NOMO-1 treated with dmso at 0.1 percent for 144 hours (cell line): ENCODE data around the gene FAM227B.
"Not testable (repeated sequence)": the region's sequence is repeated elsewhere in the genome, so short reads cannot be mapped to it uniquely, and the experiment has no call there.

Source experiments
- DNase-seq: peaks from one replicate; lab custom pipeline; 2025; ENCODE audit not compliant: unreplicated experiment; lab: John Stamatoyannopoulos, UW

The FAM227B gene

GRCh38 chr15:49620658-49621368, at the start of gene FAM227B, which contains the start of gene DTWD1:
Gene FAM227B, minus strand, starts transcription at chr15:49620818. Its CDS starts 5,647 bp downstream, at chr15:49615171.
Gene DTWD1, plus strand, starts transcription at chr15:49621048. Its CDS starts 4,120 bp downstream, at chr15:49625168.
- peak; percentile 99 for DNase-seq

- DNase-seq = no peak
Measured at GRCh38 chr15:49669288-49669687, 48.7 kb upstream of the FAM227B start.

GRCh38 chr15:49666486-49666885, 45.9 kb upstream of the FAM227B start:
- not testable (repeated sequence) for DNase-seq

- DNase-seq = no peak
Measured at GRCh38 chr15:49664716-49665115, 44.1 kb upstream of the FAM227B start.

- no peak for DNase-seq
Measured at GRCh38 chr15:49656734-49657133, 36.1 kb upstream of the FAM227B start.

- no peak for DNase-seq
Measured at GRCh38 chr15:49652922-49653321, 32.3 kb upstream of the FAM227B start.

- DNase-seq = no peak
Measured at GRCh38 chr15:49650676-49651075, 30.1 kb upstream of the FAM227B start.

- DNase-seq = no peak
Measured at GRCh38 chr15:49649987-49650386, 29.4 kb upstream of the FAM227B start.

GRCh38 chr15:49646891-49647290, 26.3 kb upstream of the FAM227B start:
- DNase-seq = no peak

GRCh38 chr15:49645941-49646340, 25.3 kb upstream of the FAM227B start:
- DNase-seq = no peak

- no peak for DNase-seq
Measured at GRCh38 chr15:49645277-49645676, 24.7 kb upstream of the FAM227B start.

GRCh38 chr15:49644364-49644794, 23.8 kb upstream of the FAM227B start:
- no peak for DNase-seq

GRCh38 chr15:49637857-49638256, 17.2 kb upstream of the FAM227B start:
- no peak for DNase-seq

GRCh38 chr15:49628379-49628778, 7.8 kb upstream of the FAM227B start:
- no peak for DNase-seq

GRCh38 chr15:49627407-49627877, 6.8 kb upstream of the FAM227B start:
- DNase-seq = no peak

GRCh38 chr15:49625460-49626036, 4.9 kb upstream of the FAM227B start:
- no peak for DNase-seq

- no peak for DNase-seq
Measured at GRCh38 chr15:49624056-49624455, 3.4 kb upstream of the FAM227B start.

- DNase-seq = no peak
Measured at GRCh38 chr15:49622561-49622960, 1.9 kb upstream of the FAM227B start.

GRCh38 chr15:49621887-49622286, 1.3 kb upstream of the FAM227B start:
- no peak for DNase-seq

GRCh38 chr15:49621401-49621811, 788 bp upstream of the FAM227B start:
- DNase-seq = peak; percentile 12

GRCh38 chr15:49620199-49620598, 419 bp downstream of the FAM227B start:
- DNase-seq = peak; percentile 28

GRCh38 chr15:49619226-49619625, 1.4 kb downstream of the FAM227B start:
- no peak for DNase-seq
